HG03135 (cell line): Measurements from ENCODE around the gene PARD3B.
"Not testable (repeated sequence)": the region's sequence is repeated elsewhere in the genome, so short reads cannot be mapped to it uniquely, and the experiment has no call there.

Source experiments
- ATAC-seq: cut with Tn5 transposase; IDR thresholded peaks from one replicate; pipeline ENCODE4 v1.9.1; 2021; ENCODE audit warnings: mild to moderate bottlenecking, moderate library complexity; ENCODE audit not compliant: unreplicated experiment

Gene PARD3B

GRCh38 chr2:205216580-205216979 lies 671.3 kb downstream of the PARD3B start:
- no peak for ATAC-seq

DNA sequence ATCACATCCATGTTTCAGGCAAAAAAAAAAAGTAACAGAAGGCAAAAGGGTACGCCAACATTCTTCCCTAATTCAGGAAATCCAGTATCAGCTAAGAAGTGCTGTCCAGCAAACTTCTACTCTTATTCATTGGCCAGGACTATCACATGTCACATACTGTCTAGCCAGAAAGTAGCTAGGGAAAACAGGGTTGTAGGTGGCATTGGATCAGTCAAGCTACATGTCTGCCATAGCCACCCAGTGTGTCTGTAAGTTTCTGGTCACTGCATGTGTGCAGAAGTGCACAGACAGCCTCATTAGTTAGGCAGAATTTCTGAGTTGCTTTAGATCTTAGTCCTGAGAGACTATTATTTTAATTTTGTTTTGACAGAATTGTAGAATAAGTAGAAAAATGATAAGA lies 671.7 kb downstream of the PARD3B start:
- ATAC-seq, result no peak

DNA sequence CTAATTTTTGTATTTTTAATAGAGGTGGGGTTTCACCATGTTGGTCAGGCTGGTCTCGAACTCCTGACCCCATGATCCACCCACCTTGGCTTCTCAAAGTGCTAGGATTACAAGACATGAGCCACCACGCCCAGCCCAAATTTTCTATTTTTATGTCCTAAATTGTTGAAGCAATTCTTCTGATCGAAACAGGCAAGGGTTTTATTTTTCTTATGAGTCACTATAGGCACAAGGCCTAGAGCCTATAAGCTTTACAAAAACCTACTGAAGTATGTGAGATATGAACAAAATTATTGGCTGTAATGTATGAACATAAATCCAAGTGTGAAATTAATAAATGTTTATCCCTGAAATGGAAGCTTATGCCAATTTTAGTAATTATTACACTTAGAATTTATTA lies 672.8 kb downstream of the PARD3B start:
- ATAC-seq, result no peak

DNA sequence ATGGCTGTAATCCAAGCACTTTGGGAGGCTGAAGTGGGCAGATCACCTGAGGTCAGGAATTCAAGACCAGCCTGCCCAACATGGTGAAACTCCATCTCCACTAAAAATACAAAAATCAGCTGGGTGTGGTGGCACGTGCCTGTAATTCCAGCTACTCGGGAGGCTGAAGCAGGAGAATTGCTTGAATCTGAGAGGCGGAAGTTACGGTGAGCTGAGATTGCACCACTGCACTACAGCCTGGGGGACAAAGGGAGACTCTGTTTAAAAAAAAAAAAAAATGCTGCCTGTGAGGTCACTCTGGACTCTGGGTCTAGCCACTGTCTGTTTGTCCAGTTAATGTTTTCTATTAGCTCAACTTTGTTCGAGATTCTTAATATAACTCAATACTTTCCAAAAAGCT lies 673.5 kb downstream of the PARD3B start:
- ATAC-seq, result not testable (repeated sequence)

DNA sequence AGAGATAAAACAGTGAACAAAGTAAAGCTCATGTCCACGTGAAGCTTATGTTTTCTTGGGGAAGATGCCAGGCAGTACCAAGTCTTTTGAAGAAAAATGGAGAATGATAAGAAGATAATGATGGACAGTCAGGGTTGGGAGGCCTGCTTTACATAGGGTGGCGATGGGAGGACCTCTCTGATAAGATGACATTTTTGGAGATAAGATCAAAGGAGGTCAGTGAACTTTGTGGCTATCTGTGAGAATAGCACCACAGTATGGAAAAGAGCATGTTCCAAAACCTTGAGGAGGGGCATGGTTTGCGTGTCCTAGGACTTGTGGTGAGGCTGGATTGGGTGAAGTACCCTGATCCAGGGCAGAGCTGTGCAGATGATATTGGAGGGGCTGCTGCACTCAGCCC lies 675.3 kb downstream of the PARD3B start:
- ATAC-seq, result no peak

DNA sequence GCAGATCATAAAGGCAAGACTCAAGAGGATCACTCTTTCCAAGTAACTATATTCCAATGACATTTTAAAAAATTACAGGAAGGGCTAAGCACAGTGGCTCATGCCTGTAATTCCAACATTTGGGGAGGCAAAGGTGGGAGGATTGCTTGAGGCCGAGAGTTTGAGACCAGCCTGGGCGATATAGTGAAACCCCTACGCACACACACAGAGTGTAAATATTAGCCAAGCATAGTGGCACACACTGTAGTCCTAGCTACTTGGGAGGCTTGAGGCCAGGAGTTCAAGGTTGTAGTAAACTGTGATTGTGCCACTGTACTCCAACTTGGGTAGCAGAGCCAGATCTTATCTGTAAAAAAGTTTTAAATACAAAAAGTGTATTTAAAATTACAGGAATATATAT lies 686.8 kb downstream of the PARD3B start:
- ATAC-seq, result no peak

DNA sequence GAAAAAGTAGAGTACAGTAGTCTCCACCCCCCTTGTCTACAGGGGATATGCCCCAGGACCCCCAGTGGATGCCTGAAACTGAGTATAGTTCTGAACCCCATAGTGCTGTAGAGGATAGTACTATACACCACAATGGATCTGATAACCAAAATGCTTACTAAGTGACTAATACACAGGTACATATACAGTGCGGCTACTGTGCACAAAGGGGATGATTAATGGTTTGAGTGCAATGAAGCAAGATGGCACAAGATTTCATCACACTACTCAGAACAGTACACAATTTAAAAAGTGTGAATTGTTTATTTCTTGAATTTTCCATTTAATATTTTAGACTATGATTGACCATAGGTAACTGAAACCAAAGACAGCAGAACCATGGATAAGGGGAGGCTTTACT lies 690.2 kb downstream of the PARD3B start:
- ATAC-seq, result no peak

DNA sequence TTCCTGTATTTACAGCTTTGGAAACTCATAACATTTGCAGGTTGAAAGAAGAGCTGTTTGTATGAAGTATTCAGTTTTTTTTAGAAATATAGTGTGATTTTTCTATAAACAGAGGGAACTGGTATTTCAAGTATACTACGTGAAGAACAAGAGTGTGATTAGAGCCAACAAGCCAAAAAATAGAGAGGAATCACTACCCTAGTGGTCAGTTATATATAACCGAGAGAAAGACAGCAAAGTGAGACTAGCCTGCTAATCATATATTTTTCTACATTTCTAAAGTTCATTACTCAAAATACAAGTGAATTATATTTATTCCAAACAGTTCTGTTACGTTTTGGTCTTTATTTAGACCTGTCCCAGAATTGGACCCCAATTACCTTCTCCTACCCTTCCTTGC lies 692.2 kb downstream of the PARD3B start:
- no peak for ATAC-seq

GRCh38 chr2:205245001-205245400 lies 699.7 kb downstream of the PARD3B start:
- no peak for ATAC-seq

DNA sequence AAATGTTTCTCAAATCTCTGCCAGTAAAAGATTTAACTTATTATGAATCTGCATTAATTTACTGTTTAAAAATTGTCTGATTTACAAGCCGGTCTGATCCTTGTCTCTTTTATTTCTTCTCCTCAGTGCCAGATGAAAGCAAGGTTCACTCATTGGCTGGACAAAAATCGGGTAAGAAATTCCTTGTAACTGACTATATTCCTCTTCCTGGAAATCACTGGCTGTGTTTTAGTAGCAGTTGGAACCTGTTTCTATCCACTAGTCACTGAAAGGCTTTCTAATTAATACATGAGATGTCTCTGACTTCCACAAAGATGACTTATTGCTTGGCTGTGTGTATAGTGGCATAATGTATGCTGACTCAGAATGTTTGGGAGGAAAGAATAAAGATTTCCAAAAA lies 700.4 kb downstream of the PARD3B start:
- no peak for ATAC-seq

- no peak for ATAC-seq
Observed at GRCh38 chr2:205259121-205259520, 713.8 kb downstream of the PARD3B start.

DNA sequence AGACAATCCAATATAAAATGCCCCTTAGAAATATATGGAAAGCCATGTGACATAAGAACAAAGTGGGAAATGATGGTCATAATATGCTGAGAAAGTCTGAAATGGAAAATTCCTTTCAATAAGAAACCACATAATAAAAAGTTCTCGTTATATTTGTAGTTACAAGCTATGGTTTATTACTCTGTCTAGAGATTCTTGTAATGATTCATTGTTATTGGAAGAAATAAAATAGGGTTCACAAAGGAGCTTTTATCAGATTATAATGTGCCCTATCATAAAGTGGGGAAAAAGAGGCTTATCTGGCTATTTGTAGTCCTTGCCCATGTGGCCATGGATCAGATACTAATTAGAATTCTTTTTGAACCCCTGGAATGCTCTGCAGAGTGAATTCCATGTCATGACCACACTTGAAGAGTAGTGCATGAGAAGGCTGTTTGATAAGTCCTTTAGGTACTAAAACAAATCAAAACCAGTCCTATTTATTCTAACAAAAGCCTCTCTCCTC lies 716.3 kb downstream of the PARD3B start:
- ATAC-seq, result no peak

DNA sequence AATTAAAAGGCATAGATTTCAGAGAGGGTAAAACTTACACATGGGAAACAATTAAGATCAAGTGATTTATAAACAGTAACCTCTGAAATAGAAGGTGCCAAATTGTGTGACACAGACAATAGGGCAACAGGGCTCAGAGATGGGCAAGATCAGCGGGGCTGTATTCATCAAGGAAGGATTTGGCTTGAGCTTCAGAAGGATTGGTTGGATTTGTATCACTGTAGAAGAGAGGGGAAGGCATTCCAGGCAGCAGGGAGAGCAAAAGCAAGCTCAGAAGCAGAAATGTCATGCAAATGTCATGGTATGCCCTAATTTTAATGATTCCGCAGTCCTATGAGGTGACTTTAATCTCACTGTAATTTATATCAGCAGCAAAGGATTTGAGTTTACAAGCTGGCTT lies 722.0 kb downstream of the PARD3B start:
- ATAC-seq, result no peak

DNA sequence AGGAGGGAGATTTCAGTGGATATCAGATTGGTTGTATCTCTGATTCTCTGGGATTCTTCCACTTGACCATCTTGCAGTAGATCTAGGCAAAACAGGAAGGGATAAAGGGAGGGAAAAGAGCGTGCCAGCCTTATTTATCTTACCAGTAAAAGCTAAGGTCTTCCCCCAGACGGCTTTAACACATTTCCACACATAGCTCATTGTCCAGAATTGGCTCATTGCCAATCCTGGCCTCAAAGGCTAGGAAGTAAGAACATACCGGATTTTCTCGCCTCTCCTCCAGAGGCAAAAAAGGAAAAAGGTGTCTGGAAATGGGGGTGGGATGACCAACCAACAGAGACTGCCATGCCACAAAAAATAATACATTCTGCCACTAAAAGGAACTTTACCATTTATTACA lies 725.4 kb downstream of the PARD3B start:
- ATAC-seq, result no peak

DNA sequence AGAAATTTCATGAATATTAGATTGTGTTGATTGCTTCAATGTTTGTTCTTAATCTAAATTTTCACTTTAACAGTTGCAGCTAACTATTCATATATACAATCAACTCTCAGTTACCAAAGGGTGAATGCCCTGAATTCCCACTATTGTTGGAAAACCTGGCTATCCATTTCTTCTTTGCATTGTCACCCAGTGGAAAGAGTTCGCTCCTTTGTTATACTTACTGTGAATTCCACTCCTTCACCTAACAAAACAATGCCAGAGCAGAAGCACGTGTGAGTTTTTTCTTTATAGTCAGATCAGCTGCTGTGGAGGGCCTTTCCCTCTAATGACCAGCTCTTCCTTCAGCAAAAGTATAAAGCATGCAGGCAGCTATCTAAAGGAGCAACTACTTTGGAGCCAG lies 727.9 kb downstream of the PARD3B start:
- no peak for ATAC-seq

- no peak for ATAC-seq
Observed at GRCh38 chr2:205273627-205274026, 728.4 kb downstream of the PARD3B start.

DNA sequence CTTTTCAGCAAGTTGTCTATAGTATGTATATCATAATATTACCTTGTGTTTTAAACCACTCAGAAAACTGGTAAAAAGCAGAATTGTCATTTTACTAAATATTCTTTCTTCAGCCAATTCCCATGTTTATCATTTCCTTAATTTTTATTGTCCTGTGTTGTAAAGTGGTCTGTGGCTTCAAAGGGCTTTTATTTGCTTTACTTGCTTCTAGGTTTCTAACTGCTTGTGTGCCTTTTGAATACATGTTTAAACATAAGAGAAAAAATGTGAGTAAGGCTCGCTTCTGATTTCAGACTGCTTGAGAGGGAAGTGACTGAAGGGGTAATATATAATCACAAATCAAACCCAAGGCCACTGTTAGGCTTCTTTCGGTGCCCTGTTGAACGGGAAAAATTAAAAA lies 729.5 kb downstream of the PARD3B start:
- no peak for ATAC-seq

- no peak for ATAC-seq
Observed at GRCh38 chr2:205276116-205276777, 731.0 kb downstream of the PARD3B start.

- ATAC-seq, result no peak
Observed at GRCh38 chr2:205280596-205281236, 735.4 kb downstream of the PARD3B start.

DNA sequence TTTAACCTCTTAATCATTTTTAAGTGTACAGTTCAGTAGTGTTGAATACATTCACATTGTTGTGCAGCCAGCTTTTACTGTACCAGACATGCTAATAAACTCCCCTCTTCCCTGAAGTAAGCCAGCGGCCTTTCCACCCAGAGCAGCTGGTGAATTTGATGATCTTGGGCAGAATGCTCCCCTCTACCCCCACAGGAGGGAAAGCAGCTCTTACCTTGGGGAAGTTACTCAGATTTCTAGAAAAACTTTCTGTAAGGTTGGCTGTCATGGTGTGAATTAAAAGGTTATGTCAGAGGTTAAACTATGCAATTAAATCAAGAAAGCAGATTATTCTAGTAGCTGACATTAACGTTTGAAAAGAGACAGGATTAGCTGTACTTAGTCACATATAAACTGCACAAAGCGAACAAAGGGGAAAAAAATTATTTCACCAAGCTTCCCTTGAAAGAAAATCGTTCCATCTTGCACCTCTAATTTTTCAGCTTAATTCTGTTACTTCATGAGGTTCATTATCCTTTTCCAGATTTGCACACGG lies 738.5 kb downstream of the PARD3B start:
- ATAC-seq, result no peak

GRCh38 chr2:205284334-205284733 lies 739.1 kb downstream of the PARD3B start:
- ATAC-seq, result no peak

DNA sequence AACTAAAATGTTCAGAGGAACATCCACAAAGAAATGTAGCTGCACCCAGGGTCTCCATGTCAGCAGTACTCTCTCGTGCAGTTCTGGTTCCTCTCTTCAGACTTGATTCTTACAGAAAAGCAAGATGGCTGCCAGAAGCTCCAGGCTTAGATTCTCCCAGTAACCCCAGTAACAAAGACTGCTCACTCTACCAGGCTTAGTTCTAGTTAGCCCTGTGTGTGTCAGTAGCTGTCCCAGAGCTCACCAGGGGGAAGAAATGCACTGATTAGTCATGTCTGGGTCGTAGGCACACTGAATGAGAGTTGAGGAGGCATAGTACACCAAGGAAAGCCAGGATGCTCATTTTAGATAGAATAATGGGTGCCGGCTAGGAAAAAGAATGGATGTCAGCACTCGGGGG lies 742.0 kb downstream of the PARD3B start:
- no peak for ATAC-seq
